Activated CD8-positive, alpha-beta memory T cell treated with anti-CD3 and anti-CD28 coated beads for 24 hours (primary cell): ENCODE measurements around the gene CARD11.

Experiments
- DNase-seq: peaks from one replicate; pipeline ENCODE4 v3.0.0-alpha.2; 2020

The CARD11 gene

GRCh38 chr7:2894118-2894940 is 149.3 kb downstream of the CARD11 start:
- peak; percentile 86 for DNase-seq

GRCh38 chr7:2893411-2893861 is 150.2 kb downstream of the CARD11 start:
- DNase-seq: no peak

DNA sequence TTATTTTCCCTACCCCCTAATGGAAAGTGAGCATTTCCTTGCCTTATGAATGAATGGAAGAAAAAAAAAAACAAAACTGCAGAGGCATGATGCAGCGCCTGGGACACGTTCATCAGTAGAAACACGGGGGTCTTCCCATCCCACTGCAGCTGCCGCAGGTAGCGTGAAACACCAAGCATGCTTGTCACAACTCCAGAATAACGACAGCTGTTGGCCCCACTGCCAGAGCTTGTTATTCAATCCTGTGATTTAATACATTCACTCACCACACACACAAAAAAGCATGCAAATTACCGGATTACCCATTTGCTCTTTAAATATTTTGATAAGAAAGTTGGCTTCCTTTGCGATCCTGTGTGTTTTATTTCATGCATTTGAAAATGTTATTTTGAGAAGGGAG is 151.1 kb downstream of the CARD11 start:
- DNase-seq: no peak

GRCh38 chr7:2887816-2888215 is 155.9 kb downstream of the CARD11 start:
- DNase-seq: no peak

DNA sequence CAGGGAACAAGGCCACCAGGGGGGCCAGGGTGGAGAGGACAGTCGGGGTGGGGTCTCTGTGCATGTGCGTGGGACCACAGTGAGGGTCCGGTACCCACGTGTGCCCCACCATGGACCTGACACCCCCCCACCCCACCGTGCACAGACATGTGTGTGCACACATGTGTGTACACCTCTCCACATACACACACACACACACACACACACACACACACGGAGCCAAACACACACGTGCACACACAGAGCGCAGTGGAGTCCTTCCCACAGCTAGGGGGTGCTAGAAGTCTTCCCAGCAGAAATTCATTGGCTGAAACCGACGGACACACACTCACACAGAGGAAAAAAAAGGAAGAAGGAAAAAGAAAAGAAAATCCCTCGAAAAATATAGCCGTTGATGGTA is 156.8 kb downstream of the CARD11 start:
- DNase-seq: peak; percentile 68

DNA sequence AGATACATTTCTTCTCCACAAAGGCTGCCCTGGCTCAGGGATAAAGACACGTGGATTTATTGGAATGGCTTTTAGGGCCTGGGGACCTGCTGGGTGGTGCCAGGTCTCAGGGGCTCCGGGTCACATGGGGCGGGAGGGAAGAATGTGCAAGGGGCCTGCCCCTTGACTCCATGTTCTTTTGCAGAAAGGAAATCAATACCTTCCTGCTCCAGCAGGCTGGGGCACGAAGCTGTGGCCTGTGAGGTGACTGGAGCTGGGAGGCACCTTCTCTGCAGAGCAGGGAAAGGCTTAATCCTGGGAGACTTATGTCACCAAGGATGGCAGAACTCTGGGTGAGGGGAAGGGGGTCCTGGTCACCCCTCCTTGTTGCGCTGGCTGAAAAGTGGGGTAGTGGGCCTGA is 157.3 kb downstream of the CARD11 start:
- no peak for DNase-seq

DNA sequence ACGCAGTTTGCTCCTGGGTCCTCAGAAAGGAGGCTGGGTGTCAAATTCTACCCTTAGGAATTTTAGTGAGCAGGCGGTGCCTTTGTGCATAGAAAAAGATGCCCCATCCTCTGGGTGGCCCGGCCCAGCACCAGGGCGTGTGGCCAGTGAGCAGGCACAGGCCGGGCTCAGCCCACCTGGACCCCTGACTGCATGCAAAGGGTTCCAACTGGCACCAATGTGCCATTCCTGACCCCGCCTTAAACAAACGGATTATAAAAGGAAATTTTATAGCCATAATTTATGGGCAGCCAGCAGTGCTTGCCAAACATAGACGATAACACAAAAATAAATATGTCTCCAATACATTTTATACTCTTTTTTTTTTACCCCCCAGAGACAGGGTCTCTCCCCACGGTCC is 159.5 kb downstream of the CARD11 start:
- no peak for DNase-seq

DNA sequence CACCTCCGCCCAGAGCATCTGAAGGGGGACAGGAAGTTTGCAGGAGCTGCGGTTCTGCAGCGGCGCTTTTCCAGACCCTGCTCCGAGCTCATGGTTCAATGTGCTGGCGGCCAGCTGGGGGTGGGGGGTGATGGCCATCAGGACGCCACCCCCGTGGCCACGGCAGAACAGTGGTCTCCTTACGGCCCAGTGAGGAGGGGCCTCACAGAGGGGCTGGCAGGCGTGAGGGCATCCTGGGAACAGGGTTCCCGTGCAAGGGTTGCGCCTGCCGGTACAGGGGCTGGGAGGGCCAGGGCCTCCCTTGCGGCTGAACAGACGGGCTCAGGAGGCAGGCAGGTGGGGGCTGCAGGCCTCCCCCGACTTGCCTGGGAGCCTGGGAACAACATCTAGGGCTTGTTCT is 160.6 kb downstream of the CARD11 start:
- DNase-seq: no peak

DNA sequence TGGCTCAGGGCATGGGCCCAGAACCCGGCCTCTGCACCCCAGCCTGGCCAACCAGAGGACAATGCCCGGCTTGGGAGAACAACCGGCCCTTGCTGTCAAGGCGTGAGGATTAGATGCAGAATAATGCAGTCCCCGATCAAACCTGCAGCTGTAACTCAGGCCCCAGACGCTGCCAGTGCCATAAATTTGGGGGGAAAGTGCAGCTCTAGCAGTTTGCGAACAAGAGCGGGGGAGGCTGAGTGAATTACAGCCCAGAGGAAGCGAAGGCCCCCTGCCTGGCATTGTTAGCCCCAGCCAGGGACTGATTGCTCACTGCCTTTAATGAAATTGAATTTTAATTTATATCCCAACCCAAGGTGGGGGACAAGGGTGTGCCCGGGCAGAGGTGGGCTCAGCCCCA is 161.6 kb downstream of the CARD11 start:
- no peak for DNase-seq

DNA sequence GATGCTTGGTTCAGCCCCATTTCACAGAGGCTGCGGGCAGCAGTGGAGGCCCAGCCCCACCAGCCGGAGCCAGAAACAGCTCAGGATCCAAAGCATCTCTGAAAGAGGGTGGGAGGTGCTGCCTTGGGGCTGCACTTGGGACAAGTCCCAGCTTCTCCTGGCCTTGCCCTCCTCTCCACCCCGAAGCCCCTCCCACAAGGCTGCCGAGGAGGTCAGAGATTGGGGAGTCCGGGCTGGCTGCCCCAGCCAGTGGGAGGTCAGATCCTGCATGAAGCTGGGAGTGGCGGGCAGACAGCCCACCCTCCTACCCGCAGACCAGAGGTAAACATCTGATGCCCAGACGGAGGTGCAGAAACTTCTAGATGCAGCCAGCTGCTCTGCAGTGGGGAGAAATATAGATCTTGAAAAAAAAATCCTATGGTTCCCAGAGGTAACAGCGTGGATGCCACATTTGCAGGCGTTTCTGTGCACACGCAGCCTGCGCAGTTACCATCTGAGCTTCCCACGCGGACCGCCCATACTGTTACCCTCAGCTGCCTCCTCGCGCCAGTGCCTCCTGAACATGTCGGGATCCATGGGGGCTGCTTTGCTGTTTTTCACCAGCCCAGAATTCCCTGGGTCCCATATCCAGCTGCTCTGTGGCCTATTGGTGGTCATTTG is 162.7 kb downstream of the CARD11 start:
- DNase-seq: no peak

DNA sequence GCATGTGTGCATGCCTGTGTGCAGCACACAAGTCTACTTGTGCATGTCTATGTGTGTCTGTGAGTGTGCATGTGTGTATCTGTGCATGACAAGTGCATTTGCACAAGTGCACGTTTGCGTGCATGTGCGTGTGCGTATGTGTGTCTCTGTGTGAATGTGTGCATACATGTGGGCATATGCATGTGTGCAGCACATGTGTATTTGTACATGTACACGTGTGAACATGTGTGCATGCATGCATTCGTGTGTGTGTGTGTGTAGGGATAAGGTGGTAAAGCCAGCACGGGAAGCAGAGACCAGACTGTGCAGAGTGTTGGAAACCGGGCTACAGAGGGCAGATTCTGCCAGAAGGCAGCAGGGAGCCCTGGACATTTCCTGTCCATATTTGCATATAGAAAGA is 163.6 kb downstream of the CARD11 start:
- no peak for DNase-seq

- no peak for DNase-seq
These were observed 164.3 kb downstream of the CARD11 start for GRCh38 chr7:2879354-2879753.

DNA sequence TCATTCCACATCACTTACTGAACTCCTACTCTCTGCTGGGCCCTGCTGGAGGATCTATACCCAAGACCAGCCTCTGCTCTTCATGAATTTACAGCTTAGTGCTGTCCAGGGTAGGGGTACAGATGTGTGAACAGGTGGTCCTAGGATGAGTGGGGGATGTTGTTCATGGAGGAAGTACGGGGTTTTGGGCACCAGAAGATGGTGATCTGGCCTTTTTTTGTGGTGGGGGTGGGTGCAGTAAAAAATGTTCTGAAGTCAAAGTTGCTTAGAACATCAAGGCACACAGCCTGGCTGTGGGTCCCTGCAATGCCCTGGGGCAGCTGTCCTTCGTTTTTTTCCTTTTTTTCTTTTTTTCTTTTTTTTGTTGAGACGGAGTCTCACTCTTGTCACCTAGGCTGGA is 165.4 kb downstream of the CARD11 start:
- no peak for DNase-seq

GRCh38 chr7:2876031-2876731 is 167.5 kb downstream of the CARD11 start:
- no peak for DNase-seq

GRCh38 chr7:2873686-2874551 is 169.7 kb downstream of the CARD11 start:
- no peak for DNase-seq

DNA sequence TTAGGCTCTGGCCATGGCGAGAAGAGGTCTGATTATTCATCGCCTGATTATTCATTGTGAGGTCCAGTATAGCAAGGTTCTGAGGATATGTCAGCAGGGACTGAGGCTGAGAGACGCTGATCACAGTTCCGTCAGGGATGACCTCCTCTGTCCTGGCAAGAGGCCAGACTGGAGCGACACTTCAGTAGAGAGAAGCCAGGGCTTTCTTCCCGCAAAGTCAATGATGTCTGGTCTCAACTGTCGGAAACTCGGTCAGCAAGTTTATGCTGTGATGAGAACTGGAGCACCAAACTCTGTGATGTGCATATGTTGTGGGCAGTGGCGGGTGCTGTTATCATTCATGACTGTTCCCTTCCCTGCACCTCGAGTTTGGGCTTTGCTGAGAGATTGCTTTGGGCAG is 170.5 kb downstream of the CARD11 start:
- no peak for DNase-seq

DNA sequence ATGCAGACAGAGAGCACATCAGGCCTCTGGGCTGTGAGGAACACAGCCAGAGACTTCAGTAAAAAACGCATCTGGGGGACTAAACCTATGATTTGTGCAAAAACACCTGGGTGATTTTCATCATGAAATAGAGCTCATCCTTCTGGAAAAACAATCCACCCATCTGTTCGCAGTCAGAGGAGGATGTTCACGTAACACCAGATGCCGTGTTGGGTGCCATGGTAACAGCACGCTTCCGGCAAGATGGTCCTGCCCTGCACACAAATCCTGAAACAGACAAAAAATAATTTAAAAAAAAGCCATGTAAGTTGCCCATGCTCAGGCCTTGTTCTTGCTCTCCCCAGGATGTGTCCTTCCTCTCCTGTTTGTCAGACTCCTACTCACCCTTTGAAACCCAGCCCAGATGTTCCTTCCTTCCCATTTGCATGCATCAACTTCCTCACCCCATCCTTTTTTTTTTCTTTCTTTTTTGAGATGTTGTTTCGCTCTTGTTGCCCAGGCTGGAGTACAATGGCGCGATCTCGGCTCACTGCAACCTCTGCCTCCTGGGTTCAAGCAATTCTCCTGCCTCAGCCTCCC is 171.3 kb downstream of the CARD11 start:
- no peak for DNase-seq

- no peak for DNase-seq
These were observed 173.2 kb downstream of the CARD11 start for GRCh38 chr7:2870471-2870931.

- no peak for DNase-seq
These were observed 173.7 kb downstream of the CARD11 start for GRCh38 chr7:2869981-2870380.

- no peak for DNase-seq
These were observed 177.1 kb downstream of the CARD11 start for GRCh38 chr7:2866601-2867000.

- peak; percentile 92 for DNase-seq
These were observed 178.5 kb downstream of the CARD11 start for GRCh38 chr7:2864999-2865670.
